ENCODE data around the gene PPM1G.

The PPM1G gene

GRCh38 chr2:27416151-27416550 is 6.8 kb upstream of the PPM1G start:
- in situ Hi-C loops (cut with MboI; ENCODE audit: low sequenced_read_pairs): no loop called here

DNA sequence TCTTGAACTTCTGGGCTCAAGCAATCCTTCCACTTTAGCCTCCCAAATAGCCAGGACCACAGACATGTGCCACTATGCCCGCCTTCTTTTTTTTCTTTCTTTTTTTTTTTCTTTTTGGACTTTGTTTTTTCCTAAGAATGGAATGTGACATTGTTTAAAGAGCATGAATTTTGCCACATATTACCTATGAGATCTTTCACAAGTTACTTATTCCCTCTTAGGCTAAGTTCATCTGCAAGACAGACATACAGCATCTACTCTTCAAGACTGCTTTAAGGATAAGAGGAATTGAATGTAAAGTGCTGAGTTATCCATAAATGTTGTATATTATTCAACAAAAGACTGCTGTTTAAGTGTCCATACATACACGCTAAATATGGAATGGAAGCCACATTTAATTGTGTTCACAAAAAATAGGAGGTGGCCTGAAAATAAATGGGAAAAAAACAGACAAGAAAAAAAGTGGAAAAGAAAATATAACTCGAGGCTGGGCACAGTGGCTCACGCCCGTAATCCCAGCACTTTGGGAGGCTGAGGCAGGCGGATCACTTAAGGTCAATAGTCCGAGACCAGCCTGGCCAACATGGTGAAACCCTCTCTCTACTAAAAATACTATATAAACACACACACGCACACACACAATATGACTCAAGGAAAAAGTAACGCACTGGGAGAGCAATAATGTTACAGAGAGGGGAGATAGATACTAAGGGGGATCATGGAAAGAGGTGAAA is 3.2 kb upstream of the PPM1G start:
- in situ Hi-C loops (cut with MboI; ENCODE audit: low sequenced_read_pairs): no loop called here

GRCh38 chr2:27408601-27409320 is 630 bp downstream of the PPM1G start:
- in situ Hi-C loops (cut with MboI; ENCODE audit: low sequenced_read_pairs): no loop called here

GRCh38 chr2:27407798-27408491 is 1.4 kb downstream of the PPM1G start:
- in situ Hi-C loops (cut with MboI; ENCODE audit: low sequenced_read_pairs): no loop called here

GRCh38 chr2:27400348-27401135 is 8.8 kb downstream of the PPM1G start:
- in situ Hi-C loops (cut with MboI; ENCODE audit: low sequenced_read_pairs): no loop called here

DNA sequence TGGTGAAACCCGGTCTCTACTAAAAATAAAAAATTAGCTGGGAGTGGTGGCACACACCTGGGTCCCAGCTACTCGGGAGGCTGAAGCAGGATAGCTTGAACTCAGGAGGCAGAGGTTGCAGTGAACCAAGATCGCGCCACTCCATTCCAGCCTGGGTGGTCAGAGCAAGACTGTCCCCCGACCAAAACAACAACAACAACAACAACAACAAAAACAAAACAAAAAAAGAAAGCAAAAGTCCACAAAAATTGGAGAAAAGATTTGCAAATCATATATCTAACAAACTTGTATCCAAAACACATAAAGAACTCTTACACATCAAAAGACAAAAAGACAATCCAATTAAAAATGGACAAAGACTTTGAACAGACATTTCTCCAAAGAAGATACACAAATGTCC is 10.4 kb downstream of the PPM1G start:
- in situ Hi-C loops (cut with MboI; ENCODE audit: low sequenced_read_pairs): no loop called here

GRCh38 chr2:27393225-27393624 is 16.2 kb downstream of the PPM1G start:
- in situ Hi-C loops (cut with MboI; ENCODE audit: low sequenced_read_pairs): no loop called here

- in situ Hi-C loops (cut with MboI; ENCODE audit: low sequenced_read_pairs): no loop called here
Measured at GRCh38 chr2:27390822-27391679, 18.3 kb downstream of the PPM1G start.

GRCh38 chr2:27381577-27382181 is 27.7 kb downstream of the PPM1G start:
- in situ Hi-C loops (cut with MboI; ENCODE audit: low sequenced_read_pairs): no loop called here

GRCh38 chr2:27380626-27381545 is 28.5 kb downstream of the PPM1G start, which contains the start of gene ZNF513:
Gene ZNF513, minus strand, starts transcription at chr2:27380734. Its CDS starts 208 bp downstream, at chr2:27380526.
- in situ Hi-C loops (cut with MboI; ENCODE audit: low sequenced_read_pairs): no loop called here

DNA sequence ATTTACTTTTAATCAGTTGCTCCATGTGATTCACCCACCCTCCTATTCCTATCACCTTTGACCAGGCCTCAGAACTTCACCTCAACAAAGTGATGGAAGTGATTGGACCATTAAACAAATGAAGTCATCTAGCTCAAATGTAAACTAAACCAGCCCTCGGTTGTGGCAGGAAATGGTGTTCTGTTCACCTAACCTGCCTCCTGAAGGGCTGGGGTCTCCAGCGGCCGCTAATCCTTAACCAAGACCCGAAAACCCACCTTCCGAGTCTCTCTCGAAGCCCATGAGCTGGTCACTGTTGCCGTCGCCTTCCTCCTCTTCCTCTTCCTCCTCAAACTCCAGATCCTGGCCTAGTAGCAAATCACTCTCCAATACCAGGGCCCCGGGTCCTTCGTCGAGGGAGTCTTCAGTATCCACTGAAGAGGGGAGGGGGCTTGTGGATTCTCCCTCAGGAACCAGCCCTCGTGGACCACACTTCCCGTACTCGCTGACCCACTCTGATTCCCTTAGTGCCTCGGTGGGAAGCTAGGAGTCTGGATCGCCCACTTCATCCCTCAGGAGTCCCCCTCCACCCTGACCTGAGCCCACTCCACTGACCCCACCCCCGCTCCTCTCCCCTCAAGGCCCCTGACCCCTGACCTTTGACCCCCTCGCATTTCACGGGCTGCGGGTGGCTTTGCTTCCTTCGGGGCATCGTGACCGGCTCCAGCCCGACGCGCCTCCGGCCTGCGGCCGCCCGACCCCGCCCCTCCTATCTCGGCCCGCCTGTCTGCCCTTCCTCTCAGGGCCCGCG is 29.4 kb downstream of the PPM1G start:
- in situ Hi-C loops (cut with MboI; ENCODE audit: low sequenced_read_pairs): no loop called here

GRCh38 chr2:27379383-27379835 is 30.0 kb downstream of the PPM1G start:
- in situ Hi-C loops (cut with MboI; ENCODE audit: low sequenced_read_pairs): no loop called here

DNA sequence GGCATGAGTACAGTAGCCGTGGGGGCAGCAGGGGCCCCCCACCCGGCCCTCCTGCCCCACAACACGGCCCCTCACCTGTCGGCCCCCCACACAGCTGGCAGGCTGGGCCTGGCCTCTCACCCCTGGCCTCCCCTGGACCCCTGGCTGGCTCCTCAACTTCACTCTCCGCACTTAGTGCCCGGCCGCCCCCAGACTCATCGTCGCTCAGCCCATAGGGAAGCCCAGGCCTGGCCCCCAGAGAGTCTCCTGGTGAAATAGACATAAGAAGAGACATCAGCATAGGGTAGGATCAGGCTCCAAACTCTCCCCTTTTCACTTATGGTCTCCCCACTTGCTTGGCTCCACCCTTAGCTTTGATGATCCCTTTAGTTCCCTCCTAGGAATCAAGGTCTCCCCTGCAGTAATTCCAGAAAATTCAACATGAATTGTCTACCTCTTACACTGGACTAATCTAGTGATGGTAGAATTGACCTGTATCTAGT is 30.5 kb downstream of the PPM1G start:
- in situ Hi-C loops (cut with MboI; ENCODE audit: low sequenced_read_pairs): no loop called here

- in situ Hi-C loops (cut with MboI; ENCODE audit: low sequenced_read_pairs): no loop called here
Measured at GRCh38 chr2:27378096-27378808, 31.1 kb downstream of the PPM1G start.

DNA sequence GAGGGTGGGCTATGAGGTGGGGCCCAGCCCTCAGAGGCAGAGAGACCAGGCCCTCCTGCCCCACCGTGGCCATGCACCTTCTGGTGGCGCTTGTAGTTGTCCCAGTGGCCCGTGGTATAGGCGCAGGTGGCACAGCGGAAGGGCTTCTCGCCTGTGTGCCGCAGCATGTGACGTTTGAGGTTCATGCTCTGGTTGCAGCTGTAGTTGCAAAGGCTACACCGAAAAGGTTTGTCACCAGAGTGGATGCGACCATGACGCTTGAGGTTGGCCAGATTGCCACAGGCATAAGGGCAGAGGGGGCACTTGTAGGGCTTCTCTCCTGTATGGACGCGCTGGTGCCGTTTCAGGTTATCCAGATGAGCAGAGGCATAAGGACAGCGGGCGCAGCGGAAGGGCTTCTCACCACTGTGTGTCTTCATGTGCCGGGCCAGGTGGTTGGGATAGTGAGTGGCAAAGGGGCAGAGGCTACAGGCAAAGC is 31.7 kb downstream of the PPM1G start:
- in situ Hi-C loops (cut with MboI; ENCODE audit: low sequenced_read_pairs): no loop called here

GRCh38 chr2:27376866-27377617 is 32.3 kb downstream of the PPM1G start:
- in situ Hi-C loops (cut with MboI; ENCODE audit: low sequenced_read_pairs): no loop called here

Measured in HL-60/S4 treated with phorbol 12-myristate 13-acetate at 8.2 ng/mL for 4 days and 3 days (cell line).